Panc1 (cell line): ENCODE results near the gene LYRM9. TPM values are rescaled to one million over a fixed set of nuclear protein-coding genes. Genes with fewer than 3 reads are reported as not detected.
A peak's percentile ranks its signal among the peaks of the same experiment; 100 is the strongest.

Source experiments
- ATAC-seq: fragments of 200-7000 bp; cut with Tn5 transposase; 2 replicates; pipeline ENCODE4 v1.9.1; 2020; ENCODE audit warnings: mild to moderate bottlenecking, moderate library complexity
- BruUV-seq: library from RNA; stranded (reverse); fragments of 400-500 nt; replicated peaks from 2 replicates; lab custom pipeline; 2021; lab: Mats Ljungman, UMichigan
- CTCF ChIA-PET: fragments of 300-600 bp; sonication (Branson Sonifier 250); formaldehyde crosslinking; loops from one replicate; lab custom pipeline; 2022; ENCODE audit warnings: antibody characterized with exemption; lab: Charles Lee
- POLR2A ChIA-PET: fragments of 300-600 bp; sonication (Branson Sonifier 250); formaldehyde crosslinking; loops from one replicate; lab custom pipeline; 2022; ENCODE audit warnings: antibody characterized with exemption; lab: Charles Lee
- DNase-seq: peaks from one replicate; pipeline ENCODE4 v3.0.0-alpha.2; 2010; ENCODE audit warnings: low read depth, low spot score
- H3K27ac ChIP-seq: 2 replicates; pipeline ENCODE4 v1.5.1; 2011; ENCODE audit warnings: mild to moderate bottlenecking, low read length, inconsistent platforms
- H3K27me3 ChIP-seq: fragments of 200-500 bp; sonication (Bioruptor generic); 2 replicates; pipeline ENCODE4 v1.6.0; 2014; ENCODE audit warnings: low read length, inconsistent platforms; ENCODE audit not compliant: control insufficient read depth, insufficient read depth
- H3K36me3 ChIP-seq: fragments of 200-500 bp; sonication (Bioruptor generic); 2 replicates; pipeline ENCODE4 v1.5.1; 2014; ENCODE audit warnings: inconsistent platforms, mild to moderate bottlenecking, low read length, moderate library complexity; ENCODE audit not compliant: control insufficient read depth, insufficient read depth
- H3K4me1 ChIP-seq: 2 replicates; pipeline ENCODE4 v1.5.1; 2011; ENCODE audit warnings: inconsistent platforms, mild to moderate bottlenecking, low read length, moderate library complexity; ENCODE audit not compliant: control insufficient read depth, insufficient read depth
- H3K4me3 ChIP-seq, 2 experiments: 2 replicates each; pipeline ENCODE4 v1.5.1; 2011 to 2012; ENCODE audit warnings: low read depth in 2 of 2, low read length in 2 of 2, mild to moderate bottlenecking in 2 of 2, inconsistent platforms in 1 of 2, moderate library complexity in 1 of 2
- H3K9me3 ChIP-seq: fragments of 200-500 bp; sonication (Bioruptor generic); 2 replicates; pipeline ENCODE4 v1.5.1; 2014; ENCODE audit warnings: low read depth, mild to moderate bottlenecking, inconsistent platforms, low read length, moderate library complexity; ENCODE audit not compliant: control insufficient read depth, insufficient read depth
- CTCF ChIP-seq: fragments of 450-650 bp; IDR thresholded peaks from 2 replicates; pipeline ENCODE4 v1.5.1; 2017; ENCODE audit warnings: mild to moderate bottlenecking
- POLR2AphosphoS5 ChIP-seq: IDR thresholded peaks from 2 replicates; pipeline ENCODE4 v1.6.1; 2012; ENCODE audit warnings: mild to moderate bottlenecking, low read depth, low read length, moderate library complexity
- REST ChIP-seq, 2 experiments: IDR thresholded peaks; 2 replicates each; pipeline ENCODE4 v1.6.1; 2011 to 2012; ENCODE audit warnings: low read depth in 2 of 2, control low read depth in 1 of 2, low read length in 1 of 2, mild to moderate bottlenecking in 1 of 2, moderate library complexity in 1 of 2; ENCODE audit not compliant: insufficient read depth in 1 of 2
- SIN3A ChIP-seq: IDR thresholded peaks from 2 replicates; pipeline ENCODE4 v1.6.1; 2012; ENCODE audit warnings: low read depth, mild to moderate bottlenecking, low read length, moderate library complexity, borderline replicate concordance; ENCODE audit not compliant: insufficient read depth
- TCF7L2 ChIP-seq: IDR thresholded peaks from 2 replicates; pipeline ENCODE4 v1.6.1; 2011; ENCODE audit warnings: mild to moderate bottlenecking, low read depth, low read length, inconsistent platforms
- in situ Hi-C: cut with HindIII; loops from 2 replicates; pipeline ENCODE4 v1.10.0; 2016; ENCODE audit warnings: low sequenced_read_pairs, low pct_unique_long_range_greater_than_20kb
- intact Hi-C: fragments of 100-400 bp; cut with micrococcal nuclease; formaldehyde crosslinking; loops from one replicate; pipeline ENCODE4 v1.10.0; 2022; ENCODE audit not compliant: unreplicated experiment
- total RNA-seq: library from RNA; stranded (reverse); gene quantifications from one replicate; pipeline ENCODE4 v1.2.1, GENCODE V29; 2021; ENCODE audit not compliant: unreplicated experiment

The LYRM9 gene
- total RNA-seq, 1 experiment from 2014 or later, result 1.6 TPM

- no peaks in the 10 kb centered on the region for H3K36me3 ChIP-seq
- TF ChIP-seq CTCF (no peak), TCF7L2 (no peak), SIN3A (no peak), POLR2AphosphoS5 (no peak), REST (IDR thresholded peaks at IDR 0.05; ENCODE audit: insufficient read depth in 1 of 2, low read depth in 2 of 2, low read length in 1 of 2) (no peak)
- no peak for DNase-seq
- no peak overlapping the region for H3K4me3 ChIP-seq
- ChIA-PET POLR2A (interaction anchor here (0.7 kb wide), 1 partner anchor 28 kb away, joined by 3 read pairs; no protein-coding TSS in a partner anchor), CTCF (interaction anchor here (0.5 to 2.9 kb wide), 2 partner anchors 90 kb away, joined by 3 to 27 read pairs; no protein-coding TSS in a partner anchor)
- BruUV-seq, result no TSS peak
- peaks cover 12% of the 10 kb centered on the region; the same call in 1 of the 2 replicates for H3K4me1 ChIP-seq
- in situ Hi-C loops, result no loop called here
- H3K27ac ChIP-seq, result no peak overlapping the region
- H3K27me3 ChIP-seq, result peaks cover 13% of the 10 kb centered on the region
- no peak for ATAC-seq
- intact Hi-C loops, result no loop called here
- H3K9me3 ChIP-seq, result no peaks in the 10 kb centered on the region
These were observed 2.1 kb upstream of the LYRM9 start for GRCh38 chr17:27895123-27895895.

- Histone ChIP-seq H3K27me3 (peaks cover 13% of the 10 kb centered on the region), H3K9me3 (no peaks in the 10 kb centered on the region), H3K36me3 (no peaks in the 10 kb centered on the region), H3K4me3 (peak overlapping the region in 1 of 2 experiments; percentile 57; a peak in 1 of 4 replicates), H3K27ac (peak overlapping the region; percentile 55; the same call in 1 of the 2 replicates), H3K4me1 (peaks cover 12% of the 10 kb centered on the region; the same call in 1 of the 2 replicates)
- ChIA-PET POLR2A (no interaction called here), CTCF (interaction anchor here (0.7 to 2.9 kb wide), 7 partner anchors 14 to 323 kb away, joined by 3 to 27 read pairs (median 4); no protein-coding TSS in a partner anchor)
- DNase-seq (no peak), ATAC-seq (no peak)
- no peak for TF ChIP-seq TCF7L2
- intact Hi-C loops (loop anchor here (5.0 kb wide), 1 partner anchor 353 kb away; no protein-coding TSS in a partner anchor), in situ Hi-C loops (no loop called here)
- no TSS peak for BruUV-seq
These were observed 807 bp upstream of the LYRM9 start for GRCh38 chr17:27893841-27894503.
